D721Med (cell line): ENCODE measurements around the gene MYO18B.

ENCODE experiments used
- DNase-seq: peaks from one replicate; pipeline ENCODE4 v3.0.0; 2011; ENCODE audit warnings: low spot score; ENCODE audit not compliant: insufficient read length
- FAIRE-seq: peaks from 2 replicates; lab custom pipeline; 2011; peaks lifted over from hg19 to GRCh38; lab: Jason Lieb, UNC
- CTCF ChIP-seq: IDR thresholded peaks from 2 replicates; pipeline ENCODE4 v1.5.1; 2012; ENCODE audit warnings: mild to moderate bottlenecking, control low read depth; ENCODE audit not compliant: insufficient read depth; ENCODE audit errors: missing control alignments

Gene MYO18B

GRCh38 chr22:25933158-25933788, 191.3 kb downstream of the MYO18B start:
- TF ChIP-seq CTCF = no peak
- FAIRE-seq (no peak), DNase-seq (no peak)

DNA sequence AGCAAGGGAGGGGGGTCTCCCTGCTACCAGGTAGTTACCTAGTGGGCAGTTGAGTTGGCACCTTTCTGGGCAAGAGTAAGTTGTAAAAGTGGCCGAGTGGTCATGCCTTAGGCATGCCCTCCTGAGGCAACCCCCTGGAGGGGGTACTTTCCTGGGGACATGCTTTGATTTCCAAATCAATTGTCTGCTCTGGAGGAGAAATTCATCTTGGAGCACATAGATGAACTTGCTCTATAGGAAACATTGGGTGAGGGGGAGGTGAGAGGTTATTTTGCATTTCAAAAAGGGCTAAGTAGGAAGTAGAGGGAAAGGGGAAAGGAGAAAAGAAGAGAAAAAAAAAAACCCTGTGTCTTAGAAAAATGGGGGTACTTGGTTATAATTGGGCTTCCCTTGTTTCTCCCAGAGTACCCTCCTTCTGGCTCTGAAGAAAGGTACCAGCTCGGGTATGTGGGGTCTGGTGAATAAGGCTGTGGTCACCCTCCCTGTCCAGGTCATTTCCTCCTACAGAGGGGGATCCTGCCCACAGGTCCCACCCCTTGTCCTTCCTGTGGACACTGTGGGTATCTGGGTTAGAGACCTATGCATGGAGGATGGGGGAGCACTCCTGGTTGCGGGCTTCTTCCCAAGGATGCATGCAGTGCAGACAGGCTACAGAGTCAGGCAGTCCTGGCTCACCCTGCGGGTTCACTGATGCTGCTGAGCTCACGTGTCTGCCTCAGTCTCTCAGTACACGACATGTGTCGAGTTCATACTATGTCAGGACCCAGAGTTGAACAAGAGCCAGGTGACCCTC, 193.5 kb downstream of the MYO18B start:
- DNase-seq (no peak), FAIRE-seq (no peak)
- TF ChIP-seq CTCF = no peak

- no peak for FAIRE-seq
Observed at GRCh38 chr22:25938151-25938550, 196.2 kb downstream of the MYO18B start.

GRCh38 chr22:25939384-25939783, 197.4 kb downstream of the MYO18B start:
- TF ChIP-seq CTCF = no peak
- FAIRE-seq (no peak), DNase-seq (no peak)

More at GRCh38 chr22:25938151-25938550, 196.2 kb downstream of the MYO18B start:
- TF ChIP-seq CTCF = no peak
- DNase-seq = no peak

GRCh38 chr22:25940479-25940878, 198.5 kb downstream of the MYO18B start:
- DNase-seq = no peak
- TF ChIP-seq CTCF = no peak
- no peak for FAIRE-seq

- no peak for FAIRE-seq
- no peak for TF ChIP-seq CTCF
- DNase-seq = no peak
Observed at GRCh38 chr22:25941365-25941960, 199.5 kb downstream of the MYO18B start.
